SK-N-SH treated with all-trans-retinoic acid at 6 μM for 48 hours (cell line): ENCODE results near the gene PAM16.

Experiments
- ATAC-seq: fragments of 200-7000 bp; cut with Tn5 transposase; 3 replicates; pipeline ENCODE4 v1.9.1; 2020; ENCODE audit warnings: mild to moderate bottlenecking, moderate library complexity
- ARNTL ChIP-seq: fragments of 450-650 bp; formaldehyde crosslinking; IDR thresholded peaks from 2 replicates; pipeline ENCODE4 v1.5.0; 2020; ENCODE audit warnings: low read depth, mild to moderate bottlenecking, moderate library complexity, borderline replicate concordance
- BACH2 ChIP-seq: fragments of 250-450 bp; sonication (Bioruptor Pico); IDR thresholded peaks from 2 replicates; pipeline ENCODE4 v1.9.0; 2021; ENCODE audit warnings: mild to moderate bottlenecking, borderline replicate concordance
- CREB5 ChIP-seq: fragments of 250-450 bp; sonication (Bioruptor Pico); IDR thresholded peaks from 2 replicates; pipeline ENCODE4 v1.5.1; 2020; ENCODE audit warnings: low read depth, mild to moderate bottlenecking, moderate library complexity
- CSDC2 ChIP-seq: fragments of 250-450 bp; sonication (Bioruptor Pico); IDR thresholded peaks from 2 replicates; pipeline ENCODE4 v1.5.0; 2020; ENCODE audit warnings: mild to moderate bottlenecking, moderate library complexity
- CSRNP3 ChIP-seq: fragments of 250-450 bp; sonication (Bioruptor Pico); IDR thresholded peaks from 2 replicates; pipeline ENCODE4 v1.5.1; 2021; ENCODE audit warnings: mild to moderate bottlenecking, moderate library complexity
- ESRRG ChIP-seq: fragments of 250-450 bp; sonication (Bioruptor Pico); IDR thresholded peaks from 2 replicates; pipeline ENCODE4 v1.6.1; 2021; ENCODE audit warnings: mild to moderate bottlenecking
- GLIS3 ChIP-seq: fragments of 250-450 bp; sonication (Bioruptor Pico); IDR thresholded peaks from 2 replicates; pipeline ENCODE4 v1.5.0; 2020; ENCODE audit warnings: mild to moderate bottlenecking, moderate library complexity
- ISL1 ChIP-seq: fragments of 250-450 bp; sonication (Bioruptor Pico); IDR thresholded peaks from 2 replicates; pipeline ENCODE4 v2.1.2; 2022; ENCODE audit warnings: mild to moderate bottlenecking, moderate library complexity
- OSR1 ChIP-seq: fragments of 250-450 bp; sonication (Bioruptor Pico); IDR thresholded peaks from 2 replicates; pipeline ENCODE4 v1.8.0; 2022; ENCODE audit warnings: moderate library complexity, mild to moderate bottlenecking, inconsistent platforms
- PATZ1 ChIP-seq: fragments of 250-450 bp; sonication (Bioruptor Pico); IDR thresholded peaks from 2 replicates; pipeline ENCODE4 v1.8.0; 2020; ENCODE audit warnings: mild to moderate bottlenecking, moderate library complexity, borderline replicate concordance
- POU6F1 ChIP-seq: fragments of 250-450 bp; sonication (Bioruptor Pico); IDR thresholded peaks from 2 replicates; pipeline ENCODE4 v1.8.0; 2021; ENCODE audit warnings: low read depth, mild to moderate bottlenecking, moderate library complexity, borderline replicate concordance
- RARB ChIP-seq: fragments of 250-450 bp; sonication (Bioruptor Pico); IDR thresholded peaks from 2 replicates; pipeline ENCODE4 v1.8.0; 2021; ENCODE audit warnings: mild to moderate bottlenecking, moderate library complexity
- TCF4 ChIP-seq: fragments of 250-450 bp; sonication (Bioruptor Pico); IDR thresholded peaks from 2 replicates; pipeline ENCODE4 v1.8.0; 2021; ENCODE audit warnings: mild to moderate bottlenecking, moderate library complexity, borderline replicate concordance
- TOX ChIP-seq: fragments of 250-450 bp; sonication (Bioruptor Pico); IDR thresholded peaks from 2 replicates; pipeline ENCODE4 v1.8.0; 2021; ENCODE audit warnings: mild to moderate bottlenecking, moderate library complexity, borderline replicate concordance
- TSHZ2 ChIP-seq: fragments of 250-450 bp; sonication (Bioruptor Pico); IDR thresholded peaks from 2 replicates; pipeline ENCODE4 v1.5.0; 2020; ENCODE audit warnings: mild to moderate bottlenecking, moderate library complexity
- ZC3H10 ChIP-seq: fragments of 250-450 bp; sonication (Bioruptor Pico); IDR thresholded peaks from 2 replicates; pipeline ENCODE4 v1.5.1; 2021; ENCODE audit warnings: mild to moderate bottlenecking, moderate library complexity
- ZFP3 ChIP-seq: fragments of 250-450 bp; sonication (Bioruptor Pico); IDR thresholded peaks from 2 replicates; pipeline ENCODE4 v1.5.0; 2020; ENCODE audit warnings: mild to moderate bottlenecking, moderate library complexity
- ZFP30 ChIP-seq: fragments of 450-650 bp; formaldehyde crosslinking; IDR thresholded peaks from 2 replicates; pipeline ENCODE4 v1.5.0; 2022; ENCODE audit warnings: mild to moderate bottlenecking, moderate library complexity
- ZNF565 ChIP-seq: fragments of 450-650 bp; formaldehyde crosslinking; conservative IDR thresholded peaks from 2 replicates; pipeline ENCODE4 v1.5.0; 2020; ENCODE audit warnings: low read depth, mild to moderate bottlenecking, moderate library complexity
- ZNF70 ChIP-seq: fragments of 450-650 bp; formaldehyde crosslinking; IDR thresholded peaks from 2 replicates; pipeline ENCODE4 v1.5.0; 2020; ENCODE audit warnings: mild to moderate bottlenecking, moderate library complexity
- ZNF8 ChIP-seq: fragments of 450-650 bp; formaldehyde crosslinking; IDR thresholded peaks from 2 replicates; pipeline ENCODE4 v1.5.0; 2020; ENCODE audit warnings: mild to moderate bottlenecking, moderate library complexity

The PAM16 gene

DNA sequence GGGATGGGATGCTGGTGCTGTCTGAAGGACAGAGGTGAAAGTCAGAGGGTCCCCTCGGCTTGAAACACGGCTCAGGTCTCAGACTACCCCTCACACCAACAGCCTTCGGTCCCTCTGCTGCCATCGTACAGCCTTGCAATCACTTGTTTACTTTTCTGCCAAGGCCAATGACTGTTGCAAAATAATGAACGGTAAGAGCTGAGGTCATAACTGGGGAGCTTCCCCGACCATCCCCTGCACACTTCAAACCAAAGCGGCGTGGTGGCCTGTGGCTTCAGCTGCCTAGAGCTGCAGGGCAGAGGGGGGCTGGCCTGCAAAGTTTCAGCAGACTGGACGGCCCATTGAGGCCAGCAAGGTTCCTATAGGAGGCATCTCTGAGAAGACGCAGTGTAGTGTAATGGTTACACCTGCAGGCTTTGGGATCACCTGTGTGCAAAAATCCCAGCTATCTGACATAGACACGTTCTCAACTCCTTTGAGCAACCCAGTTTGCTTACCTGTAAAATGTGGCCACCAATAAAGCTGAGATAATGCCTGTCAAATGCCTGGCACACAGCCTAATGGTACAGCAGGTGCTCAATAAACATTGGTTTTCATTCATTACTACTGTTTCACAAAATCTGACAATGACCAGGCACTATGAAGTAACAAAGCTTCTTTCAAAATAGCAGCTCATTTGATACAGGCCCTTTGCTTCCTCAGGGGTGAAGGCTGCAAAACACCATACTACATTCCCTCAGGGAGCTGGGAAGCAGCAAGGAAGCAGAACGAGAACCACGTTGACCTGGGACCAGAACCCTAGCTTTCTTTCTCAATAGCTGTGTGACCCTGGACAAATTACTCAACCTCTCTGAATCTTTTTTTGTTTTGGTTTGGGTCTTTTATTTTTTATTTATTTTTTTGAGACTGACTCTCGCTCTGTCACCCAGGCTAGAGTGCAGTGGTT, 5.0 kb downstream of the PAM16 start:
- TF ChIP-seq ZFP3 (CRISPR knock-in tag) (no peak), ARNTL (CRISPR knock-in tag) (no peak), RARB (CRISPR knock-in tag) (no peak), ZNF565 (CRISPR knock-in tag) (no peak), GLIS3 (CRISPR knock-in tag) (no peak), OSR1 (CRISPR knock-in tag) (no peak), BACH2 (CRISPR knock-in tag) (no peak), TOX (CRISPR knock-in tag) (no peak), ZNF70 (no peak), ZFP30 (no peak), TSHZ2 (CRISPR knock-in tag) (no peak), ZNF8 (no peak), ISL1 (CRISPR knock-in tag) (no peak), CSDC2 (CRISPR knock-in tag) (no peak), TCF4 (CRISPR knock-in tag) (no peak), ZC3H10 (CRISPR knock-in tag) (no peak), POU6F1 (CRISPR knock-in tag) (no peak), ESRRG (CRISPR knock-in tag) (no peak), CSRNP3 (no peak), PATZ1 (CRISPR knock-in tag) (no peak)
- ATAC-seq = no peak

DNA sequence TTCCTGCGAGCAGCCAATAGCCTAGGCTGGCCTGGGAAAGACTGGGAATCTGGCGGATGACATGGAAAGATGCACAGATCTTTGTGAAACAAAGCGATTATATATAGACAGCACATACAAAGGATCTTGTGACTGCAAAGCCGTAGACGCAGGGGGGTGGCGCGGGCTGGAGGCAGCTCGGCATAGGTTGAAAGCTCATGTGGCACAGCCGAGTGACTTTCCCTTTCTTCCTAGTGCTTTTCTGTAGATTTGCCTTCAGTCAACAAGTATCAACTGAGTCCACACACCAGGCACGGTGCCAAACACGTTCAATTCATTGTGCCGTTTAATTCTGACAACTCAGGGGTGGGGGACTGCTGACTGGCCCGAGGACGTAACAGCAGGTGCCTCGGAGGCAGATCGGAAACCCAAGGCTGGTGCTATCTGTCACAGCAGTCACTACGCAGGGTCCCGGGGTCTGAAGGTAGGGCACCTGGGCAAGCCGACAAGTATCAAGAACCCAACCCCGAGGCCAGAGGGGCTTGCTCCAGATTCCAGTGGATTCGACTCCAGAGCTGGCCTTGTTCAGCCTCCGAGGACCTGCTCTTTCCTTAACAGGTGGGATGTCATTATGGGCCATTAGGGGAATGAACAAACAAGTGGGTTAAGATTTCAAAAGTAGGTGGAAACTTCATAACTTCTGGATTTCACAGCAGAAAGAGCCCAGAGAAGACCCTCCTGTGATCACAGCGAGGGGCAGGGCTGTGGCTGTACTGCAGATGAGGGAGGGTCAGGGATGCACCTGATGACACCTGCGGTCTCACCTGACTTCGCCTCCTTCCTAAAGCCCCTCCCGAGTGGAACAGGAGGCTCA, 5.9 kb downstream of the PAM16 start:
- ATAC-seq = no peak
- TF ChIP-seq ZNF70 = no peak
- no peak for TF ChIP-seq GLIS3 (CRISPR knock-in tag)
- no peak for TF ChIP-seq CREB5 (CRISPR knock-in tag)
- no peak for TF ChIP-seq OSR1 (CRISPR knock-in tag)
- TF ChIP-seq ZNF8 = no peak
- TF ChIP-seq TSHZ2 (CRISPR knock-in tag) = no peak
- no peak for TF ChIP-seq ZC3H10 (CRISPR knock-in tag)
- TF ChIP-seq ARNTL (CRISPR knock-in tag) = no peak
- TF ChIP-seq CSRNP3 = no peak
- TF ChIP-seq PATZ1 (CRISPR knock-in tag) = no peak
